HL-60 (cell line): ENCODE results near the gene CCDC195.

Experiments used
- CTCF ChIP-seq: IDR thresholded peaks from one replicate; pipeline ENCODE4 v1.5.1; 2011; ENCODE audit warnings: low read length, control low read depth, inconsistent platforms; ENCODE audit not compliant: insufficient read depth
- GABPA ChIP-seq: IDR thresholded peaks from 2 replicates; pipeline ENCODE4 v1.6.1; 2012; ENCODE audit warnings: low read depth
- POLR2AphosphoS5 ChIP-seq: IDR thresholded peaks from 2 replicates; pipeline ENCODE4 v1.6.1; 2012; ENCODE audit warnings: low read depth
- SPI1 ChIP-seq: IDR thresholded peaks from 2 replicates; pipeline ENCODE4 v1.6.1; 2012; ENCODE audit warnings: low read depth, mild to moderate bottlenecking, borderline replicate concordance

GRCh38 chr2:224709301-224709700 lies 6.9 kb downstream of the CCDC195 start:
- TF ChIP-seq GABPA = no peak
- TF ChIP-seq CTCF = no peak
- TF ChIP-seq POLR2AphosphoS5 = no peak
- no peak for TF ChIP-seq SPI1
